ENCODE measurements around the gene CD9.

DNA sequence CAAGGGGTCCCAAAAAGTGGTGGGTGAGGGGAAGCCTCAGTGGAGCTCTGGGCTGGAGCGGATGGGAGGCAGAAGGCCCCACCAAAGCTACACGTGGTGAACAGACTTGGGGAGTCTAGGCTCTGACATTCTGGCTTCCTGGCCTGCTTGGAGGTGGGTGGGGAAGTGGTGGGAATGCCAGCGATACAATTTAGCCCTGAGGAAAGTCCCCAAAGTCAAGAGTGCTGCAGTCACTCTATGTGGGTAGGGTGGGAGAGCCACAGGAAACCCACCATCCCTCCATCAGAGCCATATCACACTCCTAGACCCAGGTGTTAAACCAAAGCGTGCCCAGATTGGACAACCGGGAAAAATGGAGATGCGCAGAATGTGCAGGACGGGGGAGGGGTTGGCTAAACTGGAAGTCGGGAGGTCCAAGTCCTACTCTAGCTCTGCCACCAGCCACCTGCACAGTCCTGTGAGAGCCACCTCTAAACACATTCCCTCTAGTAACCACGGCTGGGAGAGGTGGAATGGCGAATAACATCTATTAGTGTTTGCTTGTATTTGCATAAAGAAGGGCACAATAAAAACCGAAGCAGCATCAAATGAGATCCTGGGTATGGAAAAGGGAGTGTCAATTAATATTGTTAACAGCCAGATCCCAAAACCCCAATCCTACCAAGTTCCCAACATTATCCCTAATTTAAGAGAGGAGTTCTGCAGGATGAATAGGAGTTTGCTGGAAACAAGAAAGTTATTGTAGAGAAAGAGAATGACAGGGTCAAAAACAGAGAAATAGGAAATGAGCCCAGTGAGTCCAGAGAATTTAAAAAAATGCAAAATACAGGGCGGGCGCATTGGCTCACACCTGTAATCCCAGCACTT is 14.0 kb upstream of the CD9 start:
- no peak for TF ChIP-seq POLR2A (IDR thresholded peaks at IDR 0.05)
- TF ChIP-seq, protein P1, sequence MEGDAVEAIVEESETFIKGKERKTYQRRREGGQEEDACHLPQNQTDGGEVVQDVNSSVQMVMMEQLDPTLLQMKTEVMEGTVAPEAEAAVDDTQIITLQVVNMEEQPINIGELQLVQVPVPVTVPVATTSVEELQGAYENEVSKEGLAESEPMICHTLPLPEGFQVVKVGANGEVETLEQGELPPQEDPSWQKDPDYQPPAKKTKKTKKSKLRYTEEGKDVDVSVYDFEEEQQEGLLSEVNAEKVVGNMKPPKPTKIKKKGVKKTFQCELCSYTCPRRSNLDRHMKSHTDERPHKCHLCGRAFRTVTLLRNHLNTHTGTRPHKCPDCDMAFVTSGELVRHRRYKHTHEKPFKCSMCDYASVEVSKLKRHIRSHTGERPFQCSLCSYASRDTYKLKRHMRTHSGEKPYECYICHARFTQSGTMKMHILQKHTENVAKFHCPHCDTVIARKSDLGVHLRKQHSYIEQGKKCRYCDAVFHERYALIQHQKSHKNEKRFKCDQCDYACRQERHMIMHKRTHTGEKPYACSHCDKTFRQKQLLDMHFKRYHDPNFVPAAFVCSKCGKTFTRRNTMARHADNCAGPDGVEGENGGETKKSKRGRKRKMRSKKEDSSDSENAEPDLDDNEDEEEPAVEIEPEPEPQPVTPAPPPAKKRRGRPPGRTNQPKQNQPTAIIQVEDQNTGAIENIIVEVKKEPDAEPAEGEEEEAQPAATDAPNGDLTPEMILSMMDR (IDR thresholded peaks at IDR 0.05): no peak
